GM12874 (cell line): ENCODE measurements around the gene TGM2.

ENCODE experiments used
- CTCF ChIP-seq: IDR thresholded peaks from 2 replicates; pipeline ENCODE4 v1.5.1; 2011; ENCODE audit warnings: low read depth, mild to moderate bottlenecking, control low read depth, low read length, moderate library complexity; ENCODE audit not compliant: insufficient read depth

TGM2 gene

GRCh38 chr20:38108438-38108985, 56.6 kb downstream of the TGM2 start:
- TF ChIP-seq CTCF: no peak

GRCh38 chr20:38106461-38106860, 58.6 kb downstream of the TGM2 start:
- TF ChIP-seq CTCF: no peak

GRCh38 chr20:38104285-38104684, 60.8 kb downstream of the TGM2 start:
- no peak for TF ChIP-seq CTCF

- no peak for TF ChIP-seq CTCF
Measured at GRCh38 chr20:38098952-38099351, 66.1 kb downstream of the TGM2 start.

GRCh38 chr20:38095017-38095686, 69.9 kb downstream of the TGM2 start:
- TF ChIP-seq CTCF: no peak

- no peak for TF ChIP-seq CTCF
Measured at GRCh38 chr20:38094373-38094891, 70.6 kb downstream of the TGM2 start.

- no peak for TF ChIP-seq CTCF
Measured at GRCh38 chr20:38093641-38094077, 71.4 kb downstream of the TGM2 start.
